GM12878 (cell line): Measurements from ENCODE around the gene SLC6A3.

Experiments
- ZZZ3 ChIP-seq: IDR thresholded peaks from 2 replicates; pipeline ENCODE4 v1.6.1; 2011; ENCODE audit warnings: low read depth; ENCODE audit not compliant: control insufficient read depth, insufficient read length
- TF ChIP-seq, protein P1 (sequence below): IDR thresholded peaks from 2 replicates; pipeline ENCODE4 v1.6.1; 2012; ENCODE audit warnings: low read depth, low read length, improper control_type of control experiment
- TF ChIP-seq, protein P2 (sequence below): IDR thresholded peaks from 2 replicates; pipeline ENCODE4 v1.6.1; 2012; ENCODE audit warnings: low read depth, low read length, improper control_type of control experiment
- TF ChIP-seq, protein P3 (sequence below): IDR thresholded peaks from 2 replicates; pipeline ENCODE4 v1.6.1; 2012; ENCODE audit warnings: mild to moderate bottlenecking, low read depth, low read length

DNA sequence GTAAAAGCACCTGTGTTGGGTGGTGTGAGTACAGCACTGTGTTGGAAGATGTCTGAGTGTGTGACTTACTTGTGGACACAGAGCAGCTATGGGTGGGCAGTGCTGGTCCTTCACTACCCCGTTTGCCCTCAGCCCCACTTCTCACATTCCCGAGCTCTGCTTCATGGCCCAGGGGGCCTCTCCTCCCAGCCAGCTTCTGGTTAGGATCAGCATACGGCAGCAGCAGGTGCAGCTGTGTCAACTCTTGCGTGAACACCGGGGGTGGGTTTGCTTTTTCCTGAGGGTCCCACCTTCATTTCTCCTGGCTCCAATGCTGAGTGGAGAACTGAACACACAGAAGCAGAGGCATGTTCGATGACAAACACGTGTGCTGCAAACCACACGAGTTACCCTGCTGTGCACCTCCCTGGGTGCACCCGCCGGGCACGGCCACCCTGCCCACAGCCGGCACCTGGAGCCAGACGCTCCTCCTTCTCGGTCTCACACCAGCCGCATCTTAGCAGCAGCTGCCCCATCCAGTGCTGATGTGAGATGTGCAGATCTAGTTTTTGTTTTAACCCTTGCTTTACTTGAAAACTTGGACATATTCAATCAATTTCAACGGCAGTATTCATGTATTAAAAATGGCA lies 14.9 kb upstream of the SLC6A3 start:
- TF ChIP-seq, protein P1, sequence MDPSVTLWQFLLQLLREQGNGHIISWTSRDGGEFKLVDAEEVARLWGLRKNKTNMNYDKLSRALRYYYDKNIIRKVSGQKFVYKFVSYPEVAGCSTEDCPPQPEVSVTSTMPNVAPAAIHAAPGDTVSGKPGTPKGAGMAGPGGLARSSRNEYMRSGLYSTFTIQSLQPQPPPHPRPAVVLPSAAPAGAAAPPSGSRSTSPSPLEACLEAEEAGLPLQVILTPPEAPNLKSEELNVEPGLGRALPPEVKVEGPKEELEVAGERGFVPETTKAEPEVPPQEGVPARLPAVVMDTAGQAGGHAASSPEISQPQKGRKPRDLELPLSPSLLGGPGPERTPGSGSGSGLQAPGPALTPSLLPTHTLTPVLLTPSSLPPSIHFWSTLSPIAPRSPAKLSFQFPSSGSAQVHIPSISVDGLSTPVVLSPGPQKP: no peak
- TF ChIP-seq ZZZ3: no peak
- TF ChIP-seq, protein P2, sequence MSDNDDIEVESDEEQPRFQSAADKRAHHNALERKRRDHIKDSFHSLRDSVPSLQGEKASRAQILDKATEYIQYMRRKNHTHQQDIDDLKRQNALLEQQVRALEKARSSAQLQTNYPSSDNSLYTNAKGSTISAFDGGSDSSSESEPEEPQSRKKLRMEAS: no peak
- TF ChIP-seq, protein P3, sequence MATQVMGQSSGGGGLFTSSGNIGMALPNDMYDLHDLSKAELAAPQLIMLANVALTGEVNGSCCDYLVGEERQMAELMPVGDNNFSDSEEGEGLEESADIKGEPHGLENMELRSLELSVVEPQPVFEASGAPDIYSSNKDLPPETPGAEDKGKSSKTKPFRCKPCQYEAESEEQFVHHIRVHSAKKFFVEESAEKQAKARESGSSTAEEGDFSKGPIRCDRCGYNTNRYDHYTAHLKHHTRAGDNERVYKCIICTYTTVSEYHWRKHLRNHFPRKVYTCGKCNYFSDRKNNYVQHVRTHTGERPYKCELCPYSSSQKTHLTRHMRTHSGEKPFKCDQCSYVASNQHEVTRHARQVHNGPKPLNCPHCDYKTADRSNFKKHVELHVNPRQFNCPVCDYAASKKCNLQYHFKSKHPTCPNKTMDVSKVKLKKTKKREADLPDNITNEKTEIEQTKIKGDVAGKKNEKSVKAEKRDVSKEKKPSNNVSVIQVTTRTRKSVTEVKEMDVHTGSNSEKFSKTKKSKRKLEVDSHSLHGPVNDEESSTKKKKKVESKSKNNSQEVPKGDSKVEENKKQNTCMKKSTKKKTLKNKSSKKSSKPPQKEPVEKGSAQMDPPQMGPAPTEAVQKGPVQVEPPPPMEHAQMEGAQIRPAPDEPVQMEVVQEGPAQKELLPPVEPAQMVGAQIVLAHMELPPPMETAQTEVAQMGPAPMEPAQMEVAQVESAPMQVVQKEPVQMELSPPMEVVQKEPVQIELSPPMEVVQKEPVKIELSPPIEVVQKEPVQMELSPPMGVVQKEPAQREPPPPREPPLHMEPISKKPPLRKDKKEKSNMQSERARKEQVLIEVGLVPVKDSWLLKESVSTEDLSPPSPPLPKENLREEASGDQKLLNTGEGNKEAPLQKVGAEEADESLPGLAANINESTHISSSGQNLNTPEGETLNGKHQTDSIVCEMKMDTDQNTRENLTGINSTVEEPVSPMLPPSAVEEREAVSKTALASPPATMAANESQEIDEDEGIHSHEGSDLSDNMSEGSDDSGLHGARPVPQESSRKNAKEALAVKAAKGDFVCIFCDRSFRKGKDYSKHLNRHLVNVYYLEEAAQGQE: no peak
